ENCODE results near the gene PHYHD1. TPM values are rescaled to one million over a fixed set of nuclear protein-coding genes. Genes with fewer than 3 reads are reported as not detected.

PHYHD1 gene
- total and polyA plus RNA-seq, 11 donors: 14.0 to 49.0 (median 27.3) TPM

DNA sequence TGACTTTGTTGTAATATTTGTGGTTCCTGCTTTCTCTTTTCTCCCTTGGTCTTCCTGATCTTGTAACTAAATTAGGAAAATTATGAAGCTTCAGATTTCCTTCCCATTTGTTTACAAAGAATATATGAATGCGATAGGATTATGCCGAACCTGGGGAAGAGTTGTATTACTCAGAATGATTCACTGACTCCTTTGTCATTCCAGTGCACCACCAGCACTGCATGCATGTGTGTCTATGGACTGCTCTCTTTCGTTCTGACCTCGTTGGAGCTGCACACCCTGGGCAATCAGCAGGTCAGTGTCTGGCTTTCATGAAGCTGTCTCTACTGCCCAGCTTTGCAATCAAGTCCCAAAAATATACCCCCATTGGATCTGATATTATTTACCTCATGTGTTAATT, 52.2 kb downstream of the PHYHD1 start:
- Histone ChIP-seq H3K4me3 (no peak overlapping the region), H3K36me3 (peaks cover 0 to 100% (median 94%) of the 10 kb centered on the region in 9 donors), H3K4me1 (no peaks in the 10 kb centered on the region), H3K27ac (no peak overlapping the region), H3K27me3 (no peaks in the 10 kb centered on the region), H3K9me3 (no peaks in the 10 kb centered on the region)
- DNase-seq: no peak
- intact Hi-C loops (cut with DNase I): no loop called here
- WGBS, 4 donors: 69 to 79% (median 76%) methylated on average over 4 of the region's 4 CpGs
- no peak for TF ChIP-seq POLR2A (IDR thresholded peaks at IDR 0.05)
- TF ChIP-seq, protein P1, sequence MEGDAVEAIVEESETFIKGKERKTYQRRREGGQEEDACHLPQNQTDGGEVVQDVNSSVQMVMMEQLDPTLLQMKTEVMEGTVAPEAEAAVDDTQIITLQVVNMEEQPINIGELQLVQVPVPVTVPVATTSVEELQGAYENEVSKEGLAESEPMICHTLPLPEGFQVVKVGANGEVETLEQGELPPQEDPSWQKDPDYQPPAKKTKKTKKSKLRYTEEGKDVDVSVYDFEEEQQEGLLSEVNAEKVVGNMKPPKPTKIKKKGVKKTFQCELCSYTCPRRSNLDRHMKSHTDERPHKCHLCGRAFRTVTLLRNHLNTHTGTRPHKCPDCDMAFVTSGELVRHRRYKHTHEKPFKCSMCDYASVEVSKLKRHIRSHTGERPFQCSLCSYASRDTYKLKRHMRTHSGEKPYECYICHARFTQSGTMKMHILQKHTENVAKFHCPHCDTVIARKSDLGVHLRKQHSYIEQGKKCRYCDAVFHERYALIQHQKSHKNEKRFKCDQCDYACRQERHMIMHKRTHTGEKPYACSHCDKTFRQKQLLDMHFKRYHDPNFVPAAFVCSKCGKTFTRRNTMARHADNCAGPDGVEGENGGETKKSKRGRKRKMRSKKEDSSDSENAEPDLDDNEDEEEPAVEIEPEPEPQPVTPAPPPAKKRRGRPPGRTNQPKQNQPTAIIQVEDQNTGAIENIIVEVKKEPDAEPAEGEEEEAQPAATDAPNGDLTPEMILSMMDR (IDR thresholded peaks at IDR 0.05): no peak
- ATAC-seq: no peak

DNA sequence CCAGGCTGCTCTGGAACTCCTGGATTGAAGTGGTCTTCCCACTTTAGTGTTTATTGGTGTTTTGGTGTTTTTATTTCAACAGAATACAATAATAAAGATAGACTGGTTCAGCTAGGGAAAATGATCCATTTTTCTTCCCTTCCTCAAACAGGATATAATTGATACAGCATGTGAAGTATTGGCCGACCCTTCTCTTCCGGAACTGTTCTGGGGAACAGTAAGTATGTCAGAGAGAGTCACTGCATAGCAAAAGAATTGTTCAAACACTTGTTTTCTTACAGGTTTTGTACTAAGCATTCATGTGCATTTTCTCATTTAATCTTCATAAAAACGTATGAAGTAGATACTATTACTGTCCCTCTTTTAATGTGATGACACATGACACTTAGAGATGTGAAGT, 58.3 kb downstream of the PHYHD1 start:
- H3K36me3 ChIP-seq: peaks cover 0 to 98% (median 91%) of the 10 kb centered on the region in 9 donors
- no peaks in the 10 kb centered on the region for H3K4me1 ChIP-seq
- WGBS, 4 donors: 86 to 90% (median 89%) methylated on average over 3 of the region's 3 CpGs
- ATAC-seq (no peak), DNase-seq (no peak)
- no peak overlapping the region for H3K4me3 ChIP-seq
- H3K27ac ChIP-seq: no peak overlapping the region
- TF ChIP-seq, protein P1 (IDR thresholded peaks at IDR 0.05): no peak
- TF ChIP-seq POLR2A (IDR thresholded peaks at IDR 0.05): no peak
- H3K9me3 ChIP-seq: no peaks in the 10 kb centered on the region
- intact Hi-C loops (cut with DNase I): no loop called here
- no peaks in the 10 kb centered on the region for H3K27me3 ChIP-seq

DNA sequence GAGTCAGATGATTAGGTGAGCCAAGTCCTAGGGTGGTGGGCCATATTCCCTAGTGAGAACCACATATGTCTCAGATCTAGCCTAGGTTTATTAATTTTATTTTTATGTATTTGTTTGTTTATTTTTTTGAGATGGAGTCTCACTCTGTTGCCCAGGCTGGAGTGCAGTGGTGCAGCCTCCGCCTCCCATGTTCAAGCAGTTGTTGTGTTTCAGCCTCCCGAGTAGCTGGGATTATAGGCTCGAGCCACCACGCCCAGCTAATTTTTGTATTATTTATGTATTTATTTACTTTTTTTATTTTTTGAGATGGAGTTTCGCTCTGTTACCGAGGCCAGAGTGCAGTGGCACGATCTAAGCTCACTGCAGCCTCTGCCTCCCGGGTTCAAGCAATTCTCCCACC, 62.8 kb downstream of the PHYHD1 start:
- DNase-seq (no peak), ATAC-seq (no peak)
- 96 to 98% (median 98%) methylated on average over 8 of the region's 8 CpGs for whole genome bisulfite sequencing, 4 donors
- Histone ChIP-seq H3K4me1 (peaks cover 0 to 7% (median 0%) of the 10 kb centered on the region in 12 donors), H3K9me3 (no peaks in the 10 kb centered on the region), H3K36me3 (peaks cover 0 to 100% (median 98%) of the 10 kb centered on the region in 9 donors), H3K4me3 (no peak overlapping the region), H3K27me3 (no peaks in the 10 kb centered on the region), H3K27ac (no peak overlapping the region)
- intact Hi-C loops (cut with DNase I): no loop called here
- no peak for TF ChIP-seq POLR2A (IDR thresholded peaks at IDR 0.05)

DNA sequence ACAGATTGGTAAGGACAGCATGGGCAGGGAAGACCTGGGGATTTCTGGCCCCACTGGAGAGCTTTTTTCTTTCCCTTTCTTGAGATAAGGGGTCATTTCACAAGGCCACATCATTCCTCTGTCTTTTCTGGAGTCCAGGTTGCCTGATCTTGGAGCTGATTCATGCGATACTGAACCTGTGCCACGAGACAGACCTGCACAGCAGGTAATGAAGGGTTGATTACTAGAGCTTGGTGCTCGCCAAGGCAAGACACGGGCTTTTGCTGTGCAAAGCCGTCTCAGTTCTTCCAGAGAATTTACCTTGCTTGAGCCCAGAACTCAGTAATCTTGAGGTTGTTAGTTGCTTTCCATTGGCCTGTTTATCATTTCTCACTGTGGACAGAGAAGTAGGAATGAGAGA, 65.9 kb downstream of the PHYHD1 start:
- DNase-seq (no peak), ATAC-seq (no peak)
- Histone ChIP-seq H3K27ac (no peak overlapping the region), H3K4me1 (peaks cover 0 to 7% (median 0%) of the 10 kb centered on the region in 12 donors), H3K36me3 (peaks cover 0 to 100% (median 98%) of the 10 kb centered on the region in 9 donors), H3K9me3 (no peaks in the 10 kb centered on the region), H3K27me3 (no peaks in the 10 kb centered on the region), H3K4me3 (no peak overlapping the region)
- TF ChIP-seq, protein P1 (IDR thresholded peaks at IDR 0.05): no peak
- TF ChIP-seq POLR2A (IDR thresholded peaks at IDR 0.05): no peak
- intact Hi-C loops (cut with DNase I): no loop called here
- WGBS, 4 donors: 94 to 100% (median 96%) methylated on average over 5 of the region's 5 CpGs

DNA sequence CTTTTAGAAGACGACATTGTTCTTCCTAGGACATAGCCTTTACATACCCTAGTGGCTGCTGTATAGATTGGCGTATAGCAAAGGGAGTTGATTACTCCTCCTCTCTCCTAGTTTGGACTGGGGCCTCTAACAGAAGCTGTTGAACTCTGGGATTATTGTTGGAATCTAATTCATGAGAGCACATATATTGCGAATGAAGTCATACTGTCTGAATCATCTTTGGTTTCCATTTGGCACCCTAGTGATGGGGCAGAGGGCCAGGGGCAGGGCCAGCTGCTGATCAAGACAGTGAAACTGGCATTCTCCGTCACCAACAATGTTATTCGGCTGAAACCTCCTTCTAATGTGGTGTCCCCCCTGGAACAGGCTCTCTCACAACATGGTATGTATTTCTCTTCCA, 67.0 kb downstream of the PHYHD1 start:
- peak overlapping the region in 1 of 12 donors; percentile 7 for H3K4me3 ChIP-seq
- H3K9me3 ChIP-seq: no peaks in the 10 kb centered on the region
- peak in 1 of 5 donors; percentile 48 for DNase-seq
- H3K4me1 ChIP-seq: peaks cover 0 to 7% (median 0%) of the 10 kb centered on the region in 12 donors
- intact Hi-C loops (cut with DNase I): no loop called here
- H3K27me3 ChIP-seq: no peaks in the 10 kb centered on the region
- peak; percentile 73 to 86 (median 77) for ATAC-seq
- H3K36me3 ChIP-seq: peaks cover 0 to 100% (median 98%) of the 10 kb centered on the region in 9 donors
- TF ChIP-seq, protein P1 (IDR thresholded peaks at IDR 0.05): no peak
- no peak for TF ChIP-seq POLR2A (IDR thresholded peaks at IDR 0.05)
- WGBS, 4 donors: 78 to 88% (median 84%) methylated on average over 5 of the region's 5 CpGs
- H3K27ac ChIP-seq: peak overlapping the region in 6 of 12 donors; percentile 4 to 63 (median 50)
